WTC11 (cell line): ENCODE data around the gene IMPDH1. TPM values are rescaled to one million over a fixed set of nuclear protein-coding genes. Genes with fewer than 3 reads are reported as not detected.

Source experiments
- AFF4 ChIP-seq: sonication (generic); formaldehyde crosslinking; IDR thresholded peaks from 2 replicates; pipeline ENCODE4 v1.8.1; 2023; ENCODE audit warnings: mild to moderate bottlenecking, missing genetic modification reagents, borderline replicate concordance
- ATF1 ChIP-seq: sonication (generic); formaldehyde crosslinking; IDR thresholded peaks from 2 replicates; pipeline ENCODE4 v1.8.1; 2023; ENCODE audit warnings: mild to moderate bottlenecking, moderate library complexity, missing genetic modification reagents
- ATF6 ChIP-seq: sonication (generic); formaldehyde crosslinking; IDR thresholded peaks from 2 replicates; pipeline ENCODE4 v1.8.1; 2023; ENCODE audit warnings: mild to moderate bottlenecking, missing genetic modification reagents
- CBFB ChIP-seq: sonication (generic); formaldehyde crosslinking; IDR thresholded peaks from 2 replicates; pipeline ENCODE4 v1.8.1; 2022; ENCODE audit warnings: mild to moderate bottlenecking, low read depth, missing genetic modification reagents
- E2F1 ChIP-seq: sonication (generic); formaldehyde crosslinking; IDR thresholded peaks from 2 replicates; pipeline ENCODE4 v1.8.0; 2022; ENCODE audit warnings: mild to moderate bottlenecking, missing genetic modification reagents
- E2F4 ChIP-seq: sonication (generic); formaldehyde crosslinking; IDR thresholded peaks from 2 replicates; pipeline ENCODE4 v1.8.1; 2022; ENCODE audit warnings: low read depth, mild to moderate bottlenecking, moderate library complexity, missing genetic modification reagents, borderline replicate concordance
- ELF4 ChIP-seq: sonication (generic); formaldehyde crosslinking; IDR thresholded peaks from 2 replicates; pipeline ENCODE4 v1.8.1; 2022; ENCODE audit warnings: low read depth, mild to moderate bottlenecking, moderate library complexity, missing genetic modification reagents
- FOXJ3 ChIP-seq: sonication (generic); formaldehyde crosslinking; IDR thresholded peaks from 2 replicates; pipeline ENCODE4 v1.9.0; 2021; ENCODE audit warnings: missing genetic modification reagents, mild to moderate bottlenecking, borderline replicate concordance
- IRF1 ChIP-seq: sonication (generic); formaldehyde crosslinking; IDR thresholded peaks from 2 replicates; pipeline ENCODE4 v1.8.0; 2023; ENCODE audit warnings: missing genetic modification reagents
- MLX ChIP-seq: sonication (generic); formaldehyde crosslinking; IDR thresholded peaks from 2 replicates; pipeline ENCODE4 v1.8.1; 2023; ENCODE audit warnings: mild to moderate bottlenecking, missing genetic modification reagents, moderate library complexity
- MYBL2 ChIP-seq: sonication (generic); formaldehyde crosslinking; IDR thresholded peaks from 2 replicates; pipeline ENCODE4 v1.8.1; 2023; ENCODE audit warnings: mild to moderate bottlenecking, moderate library complexity, missing genetic modification reagents
- PREB ChIP-seq: sonication (generic); formaldehyde crosslinking; IDR thresholded peaks from 2 replicates; pipeline ENCODE4 v1.8.1; 2022; ENCODE audit warnings: mild to moderate bottlenecking, missing genetic modification reagents, moderate library complexity, borderline replicate concordance
- RELA ChIP-seq: sonication (generic); formaldehyde crosslinking; IDR thresholded peaks from 2 replicates; pipeline ENCODE4 v1.8.1; 2022; ENCODE audit warnings: missing genetic modification reagents, mild to moderate bottlenecking, borderline replicate concordance
- RORB ChIP-seq: fragments of 250-450 bp; sonication (Bioruptor Pico); IDR thresholded peaks from 2 replicates; pipeline ENCODE4 v1.9.0; 2021; ENCODE audit warnings: mild to moderate bottlenecking
- USF2 ChIP-seq: sonication (generic); formaldehyde crosslinking; IDR thresholded peaks from 2 replicates; pipeline ENCODE4 v1.8.1; 2023; ENCODE audit warnings: mild to moderate bottlenecking, missing genetic modification reagents, moderate library complexity
- ZNF138 ChIP-seq: sonication (generic); formaldehyde crosslinking; conservative IDR thresholded peaks from 2 replicates; pipeline ENCODE4 v1.8.1; 2022; ENCODE audit warnings: mild to moderate bottlenecking, moderate library complexity, missing genetic modification reagents
- ZNF232 ChIP-seq: sonication (generic); formaldehyde crosslinking; IDR thresholded peaks from 2 replicates; pipeline ENCODE4 v1.8.0; 2022; ENCODE audit warnings: mild to moderate bottlenecking, missing genetic modification reagents
- ZNF396 ChIP-seq: fragments of 250-450 bp; sonication (Bioruptor Pico); IDR thresholded peaks from 2 replicates; pipeline ENCODE4 v1.8.0; 2021; ENCODE audit warnings: mild to moderate bottlenecking, moderate library complexity, borderline replicate concordance
- ZNF416 ChIP-seq: fragments of 250-450 bp; sonication (Bioruptor Pico); IDR thresholded peaks from 2 replicates; pipeline ENCODE4 v1.9.0; 2021; ENCODE audit warnings: mild to moderate bottlenecking, inconsistent platforms
- ZNF423 ChIP-seq: fragments of 250-450 bp; sonication (Bioruptor Pico); IDR thresholded peaks from 2 replicates; pipeline ENCODE4 v2.1.2; 2022; ENCODE audit warnings: mild to moderate bottlenecking, moderate library complexity
- ZNF512 ChIP-seq: sonication (generic); formaldehyde crosslinking; IDR thresholded peaks from 2 replicates; pipeline ENCODE4 v1.8.1; 2022; ENCODE audit warnings: missing genetic modification reagents, borderline replicate concordance
- total RNA-seq: library from RNA; stranded (reverse); gene quantifications from 3 replicates; pipeline ENCODE4 v1.2.3, GENCODE V29; 2021

The IMPDH1 gene
- total RNA-seq, 1 experiment from 2014 or later, result 54.2 TPM

GRCh38 chr7:128352153-128352537 lies 57.6 kb downstream of the IMPDH1 start (continued):
- TF ChIP-seq FOXJ3 (CRISPR knock-in tag) (no peak), USF2 (CRISPR knock-in tag) (peak; percentile 53), E2F1 (CRISPR knock-in tag) (peak; percentile 95), RELA (peak; percentile 95), CBFB (CRISPR knock-in tag) (peak; percentile 94; the same call in 1 of the 2 replicates), RORB (CRISPR knock-in tag) (no peak), ATF6 (CRISPR knock-in tag) (no peak), ZNF232 (CRISPR knock-in tag) (peak; percentile 87), PREB (CRISPR knock-in tag) (0 out of 2 replicates have a peak, but pooled peaks have one; percentile 74), ZNF396 (CRISPR knock-in tag) (no peak), MYBL2 (CRISPR knock-in tag) (peak; percentile 86), ZNF423 (CRISPR knock-in tag) (no peak), ATF1 (CRISPR knock-in tag) (peak; percentile 92), E2F4 (CRISPR knock-in tag) (peak; percentile 80; the same call in 1 of the 2 replicates), ELF4 (CRISPR knock-in tag) (peak; percentile 87), ZNF416 (CRISPR knock-in tag) (no peak), IRF1 (CRISPR knock-in tag) (peak; percentile 95; the same call in 1 of the 2 replicates), ZNF512 (CRISPR knock-in tag) (no peak), MLX (CRISPR knock-in tag) (peak; percentile 59; the same call in 1 of the 2 replicates), AFF4 (CRISPR knock-in tag) (peak; percentile 89; the same call in 1 of the 2 replicates), ZNF138 (CRISPR knock-in tag) (peak; percentile 96)
